ENCODE measurements around the gene TMEM117. TPM values are rescaled to one million over a fixed set of nuclear protein-coding genes. Genes with fewer than 3 reads are reported as not detected.

Gene TMEM117
- total RNA-seq, 2 donors from 2014 or later = 7.3 to 30.8 TPM

DNA sequence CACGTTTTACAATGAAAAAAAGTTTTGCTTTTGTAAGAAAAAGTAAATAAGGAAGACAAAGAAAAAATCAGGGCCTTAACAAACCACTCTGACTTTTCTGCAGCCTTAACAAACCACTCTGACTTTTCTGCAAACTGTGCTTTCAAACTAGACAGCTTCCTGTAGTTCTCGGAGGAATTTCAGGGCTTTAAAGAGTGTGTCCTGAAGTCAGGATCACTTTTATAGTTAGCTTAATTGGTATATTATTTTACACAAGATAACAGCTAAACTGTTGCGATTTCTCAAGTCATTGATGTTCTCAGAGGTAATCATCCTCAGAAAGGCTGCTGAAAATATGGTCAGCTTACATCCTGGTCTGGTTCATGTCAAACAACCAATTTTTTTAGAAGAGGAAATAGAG lies 42.2 kb downstream of the TMEM117 start:
- Histone ChIP-seq H3K4me1 (ENCODE audit: control insufficient read depth in 1 of 2, low read depth in 2 of 2) (no peaks in the 10 kb centered on the region), H3K36me3 (no peaks in the 10 kb centered on the region), H3K4me3 (no peak overlapping the region), H3K27ac (no peak overlapping the region), H3K9me3 (no peaks in the 10 kb centered on the region), H3K27me3 (replicated peaks; ENCODE audit: insufficient read depth) (no peaks in the 10 kb centered on the region)
- DNase-seq (ENCODE audit: low spot score) (no peak), ATAC-seq (ENCODE audit: insufficient number of reproducible peaks, low FRiP score, low read depth) (no peak)
- TF ChIP-seq, protein P1, sequence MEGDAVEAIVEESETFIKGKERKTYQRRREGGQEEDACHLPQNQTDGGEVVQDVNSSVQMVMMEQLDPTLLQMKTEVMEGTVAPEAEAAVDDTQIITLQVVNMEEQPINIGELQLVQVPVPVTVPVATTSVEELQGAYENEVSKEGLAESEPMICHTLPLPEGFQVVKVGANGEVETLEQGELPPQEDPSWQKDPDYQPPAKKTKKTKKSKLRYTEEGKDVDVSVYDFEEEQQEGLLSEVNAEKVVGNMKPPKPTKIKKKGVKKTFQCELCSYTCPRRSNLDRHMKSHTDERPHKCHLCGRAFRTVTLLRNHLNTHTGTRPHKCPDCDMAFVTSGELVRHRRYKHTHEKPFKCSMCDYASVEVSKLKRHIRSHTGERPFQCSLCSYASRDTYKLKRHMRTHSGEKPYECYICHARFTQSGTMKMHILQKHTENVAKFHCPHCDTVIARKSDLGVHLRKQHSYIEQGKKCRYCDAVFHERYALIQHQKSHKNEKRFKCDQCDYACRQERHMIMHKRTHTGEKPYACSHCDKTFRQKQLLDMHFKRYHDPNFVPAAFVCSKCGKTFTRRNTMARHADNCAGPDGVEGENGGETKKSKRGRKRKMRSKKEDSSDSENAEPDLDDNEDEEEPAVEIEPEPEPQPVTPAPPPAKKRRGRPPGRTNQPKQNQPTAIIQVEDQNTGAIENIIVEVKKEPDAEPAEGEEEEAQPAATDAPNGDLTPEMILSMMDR (IDR thresholded peaks at IDR 0.05) = no peak

DNA sequence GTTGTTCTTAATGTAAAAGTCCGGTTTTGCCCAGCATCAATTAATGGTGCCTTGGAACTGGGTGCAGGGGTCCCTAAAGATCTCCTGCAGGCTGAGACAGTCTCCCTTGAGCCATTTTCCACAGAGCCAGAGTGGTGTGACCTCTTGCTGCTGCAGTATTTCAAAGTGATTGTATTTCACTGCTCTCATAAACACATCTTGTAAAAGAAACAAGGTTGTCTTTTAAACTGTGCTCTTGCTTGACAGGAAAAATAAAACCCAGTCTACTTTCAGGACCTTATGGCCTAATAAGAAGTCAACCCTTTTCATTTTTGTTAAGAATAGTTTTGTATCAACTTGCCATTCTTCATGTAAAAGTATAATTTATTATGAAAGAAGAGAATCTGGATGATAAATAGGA lies 44.7 kb downstream of the TMEM117 start:
- ATAC-seq (ENCODE audit: insufficient number of reproducible peaks, low FRiP score, low read depth) (no peak), DNase-seq (ENCODE audit: low spot score) (no peak)
- Histone ChIP-seq H3K4me1 (ENCODE audit: control insufficient read depth in 1 of 2, low read depth in 2 of 2) (peaks cover 5% of the 10 kb centered on the region in 2 donors), H3K27me3 (replicated peaks; ENCODE audit: insufficient read depth) (no peaks in the 10 kb centered on the region), H3K9me3 (no peaks in the 10 kb centered on the region), H3K27ac (no peak overlapping the region), H3K4me3 (no peak overlapping the region), H3K36me3 (no peaks in the 10 kb centered on the region)
- TF ChIP-seq, protein P1 (IDR thresholded peaks at IDR 0.05) = no peak

DNA sequence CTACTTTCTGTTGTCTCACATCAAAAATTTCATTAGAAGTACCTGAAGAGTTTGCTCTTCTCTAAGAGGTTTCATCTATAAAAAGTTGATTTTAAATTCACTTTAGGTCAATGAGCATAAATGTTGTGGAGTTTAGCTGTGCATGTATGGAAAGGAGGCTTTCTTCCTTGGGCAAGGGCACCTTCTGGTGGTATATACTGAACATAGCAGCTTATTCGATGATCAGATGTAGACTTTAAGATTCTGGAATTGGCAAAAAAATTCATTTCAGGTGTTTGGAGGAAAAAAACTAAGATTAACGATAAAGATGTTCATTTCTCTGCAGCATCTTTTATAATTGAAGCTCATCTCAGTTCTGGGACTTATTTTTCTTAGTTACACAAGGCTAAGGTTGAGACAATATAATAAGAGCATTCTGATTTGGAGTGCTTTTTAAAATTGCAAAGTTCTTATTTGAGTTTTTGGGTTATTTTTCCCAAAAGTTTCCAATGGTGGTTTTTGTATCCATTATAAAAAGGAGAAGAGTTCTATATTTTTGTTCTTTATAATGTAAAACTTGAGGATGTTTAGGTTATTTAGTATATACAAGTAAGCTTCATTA lies 46.8 kb downstream of the TMEM117 start:
- ATAC-seq (ENCODE audit: insufficient number of reproducible peaks, low FRiP score, low read depth) (no peak), DNase-seq (ENCODE audit: low spot score) (no peak)
- no peaks in the 10 kb centered on the region for H3K27me3 ChIP-seq (replicated peaks; ENCODE audit: insufficient read depth)
- H3K9me3 ChIP-seq = no peaks in the 10 kb centered on the region
- H3K36me3 ChIP-seq = no peaks in the 10 kb centered on the region
- TF ChIP-seq, protein P1 (IDR thresholded peaks at IDR 0.05) = peak; percentile 67
- no peak overlapping the region for H3K27ac ChIP-seq
- no peak overlapping the region for H3K4me3 ChIP-seq
- H3K4me1 ChIP-seq (ENCODE audit: control insufficient read depth in 1 of 2, low read depth in 2 of 2) = peaks cover 5% of the 10 kb centered on the region in 2 donors

DNA sequence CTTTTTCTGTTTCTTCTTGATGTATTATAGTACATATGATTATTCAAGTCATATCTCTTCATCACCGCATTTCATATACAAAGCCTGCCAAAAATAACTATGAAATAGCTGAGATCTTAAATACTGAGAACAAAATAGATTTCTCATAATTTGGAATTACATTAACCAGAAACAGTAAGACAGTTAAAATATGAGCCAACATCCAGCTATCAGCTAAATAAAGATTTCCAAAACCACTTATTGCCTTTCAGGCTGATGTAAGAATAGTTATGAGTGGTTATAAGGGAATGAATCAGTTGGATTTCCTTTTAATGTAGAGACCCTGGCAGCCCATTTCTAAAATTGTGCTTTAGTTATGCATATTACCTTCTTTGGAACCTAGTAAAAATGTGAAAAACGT lies 47.4 kb downstream of the TMEM117 start:
- no peak overlapping the region for H3K27ac ChIP-seq
- H3K9me3 ChIP-seq = no peaks in the 10 kb centered on the region
- H3K27me3 ChIP-seq (replicated peaks; ENCODE audit: insufficient read depth) = no peaks in the 10 kb centered on the region
- no peak for DNase-seq (ENCODE audit: low spot score)
- peaks cover 5% of the 10 kb centered on the region in 2 donors for H3K4me1 ChIP-seq (ENCODE audit: control insufficient read depth in 1 of 2, low read depth in 2 of 2)
- H3K4me3 ChIP-seq = no peak overlapping the region
- TF ChIP-seq, protein P1 (IDR thresholded peaks at IDR 0.05) = no peak
- no peak for ATAC-seq (ENCODE audit: insufficient number of reproducible peaks, low FRiP score, low read depth)
- H3K36me3 ChIP-seq = no peaks in the 10 kb centered on the region

DNA sequence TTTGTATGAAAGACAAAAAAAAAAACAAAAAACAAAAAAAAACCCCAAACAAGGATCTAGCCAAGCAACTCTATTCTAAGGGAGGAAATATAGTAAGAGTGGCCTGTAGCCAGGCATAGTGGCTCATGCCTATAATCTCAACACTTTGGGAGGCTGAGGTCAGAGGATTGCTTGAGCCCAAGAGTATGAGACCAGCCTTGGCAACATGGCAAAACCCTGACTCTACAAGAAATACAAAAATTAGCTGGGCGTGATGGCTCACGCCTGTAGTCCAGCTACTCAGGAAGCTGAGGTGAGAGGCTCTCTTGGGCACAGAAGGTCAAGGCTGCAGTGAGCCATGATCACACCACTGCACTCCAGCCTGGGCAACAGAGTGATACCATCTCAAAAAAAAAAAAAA lies 47.9 kb downstream of the TMEM117 start:
- TF ChIP-seq, protein P1 (IDR thresholded peaks at IDR 0.05) = no peak
- no peaks in the 10 kb centered on the region for H3K9me3 ChIP-seq
- H3K27me3 ChIP-seq (replicated peaks; ENCODE audit: insufficient read depth) = no peaks in the 10 kb centered on the region
- no peaks in the 10 kb centered on the region for H3K36me3 ChIP-seq
- ATAC-seq (ENCODE audit: insufficient number of reproducible peaks, low FRiP score, low read depth) = no peak
- H3K27ac ChIP-seq = no peak overlapping the region
- DNase-seq (ENCODE audit: low spot score) = no peak
- peaks cover 5% of the 10 kb centered on the region in 2 donors for H3K4me1 ChIP-seq (ENCODE audit: control insufficient read depth in 1 of 2, low read depth in 2 of 2)
- H3K4me3 ChIP-seq = no peak overlapping the region
